Measurements from ENCODE around the gene NUMB.

DNA sequence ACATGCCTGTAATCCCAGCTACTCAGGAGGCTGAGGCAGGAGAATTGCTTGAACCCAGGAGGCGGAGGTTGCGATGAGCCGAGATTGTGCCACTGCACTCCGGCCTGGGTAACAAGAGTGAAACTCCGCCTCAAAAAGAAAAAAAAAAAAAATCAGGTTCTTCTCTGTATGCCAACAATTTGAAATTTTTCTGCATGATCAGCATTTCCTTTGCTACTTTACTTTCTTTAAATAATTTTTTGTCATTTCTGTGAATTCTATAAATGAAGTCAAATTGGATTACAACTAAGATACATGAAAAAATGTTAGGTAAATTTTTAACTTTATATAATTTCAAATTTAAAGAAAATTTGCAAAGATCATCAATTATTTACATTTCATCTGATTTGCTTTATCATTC is 87.8 kb downstream of the NUMB start:
- no peak for TF ChIP-seq POLR2A (IDR thresholded peaks at IDR 0.05)
- TF ChIP-seq POLR2AphosphoS5 (IDR thresholded peaks at IDR 0.05), result no peak
